GM18868 (cell line): ENCODE data around the gene SLC8A2.
A peak's percentile ranks its signal among the peaks of the same experiment; 100 is the strongest.

Source experiments
- ATAC-seq: cut with Tn5 transposase; IDR thresholded peaks from one replicate; pipeline ENCODE4 v1.9.1; 2021; ENCODE audit warnings: mild to moderate bottlenecking, moderate library complexity; ENCODE audit not compliant: unreplicated experiment

The SLC8A2 gene

GRCh38 chr19:47471733-47472457 is at the start of gene SLC8A2:
Gene SLC8A2, minus strand, starts transcription at chr19:47471893. Its CDS starts 5,490 bp downstream, at chr19:47466403.
- no peak for ATAC-seq

GRCh38 chr19:47520839-47521238 is 49.1 kb upstream of the SLC8A2 start:
- no peak for ATAC-seq

GRCh38 chr19:47520343-47520806 is 48.7 kb upstream of the SLC8A2 start:
- ATAC-seq, result no peak

GRCh38 chr19:47518854-47519253 is 47.2 kb upstream of the SLC8A2 start:
- no peak for ATAC-seq

GRCh38 chr19:47518139-47518538 is 46.4 kb upstream of the SLC8A2 start:
- peak; percentile 29 for ATAC-seq

GRCh38 chr19:47514869-47515588 is 43.3 kb upstream of the SLC8A2 start, which contains the start of gene NAPA:
Gene NAPA, minus strand, starts transcription at chr19:47515063. Its CDS starts 123 bp downstream, at chr19:47514940.
- ATAC-seq, result peak; percentile 85

- no peak for ATAC-seq
Observed at GRCh38 chr19:47514151-47514868, 42.6 kb upstream of the SLC8A2 start.

- ATAC-seq, result no peak
Observed at GRCh38 chr19:47512948-47513319, 41.2 kb upstream of the SLC8A2 start.

GRCh38 chr19:47512183-47512947 is 40.7 kb upstream of the SLC8A2 start:
- ATAC-seq, result no peak

GRCh38 chr19:47511681-47512080 is 40.0 kb upstream of the SLC8A2 start:
- no peak for ATAC-seq

- ATAC-seq, result no peak
Observed at GRCh38 chr19:47511128-47511517, 39.4 kb upstream of the SLC8A2 start.

GRCh38 chr19:47510516-47511127 is 38.9 kb upstream of the SLC8A2 start:
- no peak for ATAC-seq

GRCh38 chr19:47509973-47510372 is 38.3 kb upstream of the SLC8A2 start:
- ATAC-seq, result no peak

- no peak for ATAC-seq
Observed at GRCh38 chr19:47509170-47509847, 37.6 kb upstream of the SLC8A2 start.

- no peak for ATAC-seq
Observed at GRCh38 chr19:47508721-47509120, 37.0 kb upstream of the SLC8A2 start.

- no peak for ATAC-seq
Observed at GRCh38 chr19:47507924-47508553, 36.3 kb upstream of the SLC8A2 start.

GRCh38 chr19:47507012-47507411 is 35.3 kb upstream of the SLC8A2 start:
- no peak for ATAC-seq

- no peak for ATAC-seq
Observed at GRCh38 chr19:47506459-47506858, 34.8 kb upstream of the SLC8A2 start.

- ATAC-seq, result no peak
Observed at GRCh38 chr19:47505506-47505905, 33.8 kb upstream of the SLC8A2 start.
